GM12878 (cell line): Measurements from ENCODE around the gene LEKR1. TPM values are rescaled to one million over a fixed set of nuclear protein-coding genes. Genes with fewer than 3 reads are reported as not detected.

Experiments
- BRCA1 ChIP-seq: IDR thresholded peaks from 2 replicates; pipeline ENCODE4 v1.6.1; 2011; ENCODE audit warnings: low read depth, low read length, improper control_type of control experiment
- PAX5 ChIP-seq: IDR thresholded peaks from 2 replicates; pipeline ENCODE4 v1.6.1; 2011; ENCODE audit warnings: low read depth, low read length, borderline replicate concordance
- RAD21 ChIP-seq: IDR thresholded peaks from 2 replicates; pipeline ENCODE4 v1.6.1; 2011; ENCODE audit warnings: mild to moderate bottlenecking, low read depth, low read length, moderate library complexity; ENCODE audit not compliant: insufficient read depth
- SP1 ChIP-seq: IDR thresholded peaks from one replicate; pipeline ENCODE4 v1.6.1; 2011; ENCODE audit warnings: low read depth, low read length
- ZNF592 ChIP-seq: fragments of 450-650 bp; IDR thresholded peaks from 2 replicates; pipeline ENCODE4 v1.6.1; 2017; ENCODE audit warnings: mild to moderate bottlenecking, moderate library complexity
- polyA plus RNA-seq, 11 experiments: library from polyadenylated mRNA; depleted of rRNA in 4 of 11; unstranded in 6 of 11; stranded (reverse) in 5 of 11; fragments of >200 nt; fragmentation: Nextera tagmentation in 4 of 11; fragmentation: Illumina TruSeq in 1 of 11; extraction: Ambion mirVana in 4 of 11; extraction: Trizol in 1 of 11; gene quantifications; 1 replicate in 1 of 11; 2 replicates in 10 of 11; pipeline versions ENCODE4 v1.2.1 to v1.2.3, GENCODE V29; 2011 to 2016; ENCODE audit warnings: inconsistent platforms in 2 of 11, missing spikeins in 2 of 11, low read depth in 1 of 11
- total RNA-seq, 4 experiments: library from RNA; depleted of rRNA in 3 of 4; stranded (reverse); fragments of >200 nt in 3 of 4; fragmentation: Illumina TruSeq in 1 of 4; extraction: Trizol in 1 of 4; gene quantifications; 2 replicates each; pipeline versions ENCODE4 v1.2.1 to v1.2.3, GENCODE V29; 2013 to 2021

Gene LEKR1
- total and polyA plus RNA-seq, 10 of the 15 experiments (the other 5 are each of a cell fraction or from before 2014, with no cell fraction given), result 0.48 to 3.2 (median 1.3) TPM

DNA sequence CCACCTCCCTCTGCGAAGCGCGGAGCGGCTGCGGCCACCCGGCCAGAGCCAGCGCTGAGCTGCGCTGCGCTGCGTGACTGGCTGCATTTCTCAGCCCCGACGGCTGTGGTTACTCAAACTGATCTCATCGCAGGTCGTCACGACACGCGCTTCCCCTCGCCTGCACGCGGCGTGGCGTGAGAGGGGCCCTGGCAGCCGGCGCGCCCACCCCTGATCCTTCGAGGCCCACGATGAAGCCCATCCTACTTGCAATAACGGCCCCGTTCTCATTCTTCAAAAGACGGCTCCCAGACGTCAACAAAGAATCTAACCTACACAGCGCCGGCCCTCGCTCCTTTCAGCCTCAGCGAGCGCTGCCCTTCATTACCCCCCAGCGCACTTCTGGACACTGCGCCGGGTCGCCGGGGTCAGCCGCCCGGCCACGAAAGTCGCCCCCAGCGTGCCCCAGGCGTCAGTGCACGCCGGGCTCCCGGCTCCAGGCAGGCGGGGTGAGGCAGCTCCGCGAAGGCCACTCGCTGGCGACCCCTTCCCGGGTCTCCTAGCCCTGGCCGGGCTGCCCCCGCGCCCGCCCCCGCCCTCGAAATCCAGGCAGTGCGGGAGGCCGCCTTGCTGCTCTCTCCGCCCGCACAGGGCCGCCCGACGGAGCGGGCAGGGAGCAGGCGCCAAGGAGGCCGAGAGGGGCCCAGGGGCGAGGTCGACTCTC lies 9.9 kb upstream of the LEKR1 start (continued):
- TF ChIP-seq BRCA1, result no peak
- peak; percentile 97 for TF ChIP-seq PAX5
- TF ChIP-seq ZNF592, result no peak
- peak; percentile 81 for TF ChIP-seq SP1
- TF ChIP-seq RAD21, result peak; percentile 23; the same call in 1 of the 2 replicates
- TF ChIP-seq, all 136 proteins: peak for 34
